Osteocyte (in vitro differentiated cells): ENCODE data around the gene CRY2. TPM values are rescaled to one million over a fixed set of nuclear protein-coding genes. Genes with fewer than 3 reads are reported as not detected.
"Not testable (repeated sequence)": the region's sequence is repeated elsewhere in the genome, so short reads cannot be mapped to it uniquely, and the experiment has no call there.

Experiments
- DNase-seq: peaks from one replicate; pipeline ENCODE4 v3.0.0; 2021; ENCODE audit warnings: mixed read lengths; ENCODE audit not compliant: unreplicated experiment; ENCODE audit errors: extremely low spot score
- H3K27ac Mint-ChIP-seq: one replicate; pipeline ENCODE4 v1.8.0; 2021; ENCODE audit warnings: mild to moderate bottlenecking, mixed read lengths; ENCODE audit not compliant: unreplicated experiment
- H3K27me3 Mint-ChIP-seq: one replicate; pipeline ENCODE4 v1.8.0; 2021; ENCODE audit warnings: mixed read lengths; ENCODE audit not compliant: unreplicated experiment
- H3K36me3 Mint-ChIP-seq: one replicate; pipeline ENCODE4 v1.8.0; 2021; ENCODE audit warnings: mixed read lengths; ENCODE audit not compliant: unreplicated experiment
- H3K4me1 Mint-ChIP-seq: one replicate; pipeline ENCODE4 v1.8.0; 2021; ENCODE audit warnings: mixed read lengths; ENCODE audit not compliant: unreplicated experiment
- H3K4me3 Mint-ChIP-seq: one replicate; pipeline ENCODE4 v1.8.0; 2021; ENCODE audit warnings: mild to moderate bottlenecking, moderate library complexity, mixed read lengths; ENCODE audit not compliant: unreplicated experiment
- H3K9me3 Mint-ChIP-seq: one replicate; pipeline ENCODE4 v1.8.0; 2021; ENCODE audit warnings: mixed read lengths; ENCODE audit not compliant: unreplicated experiment
- CTCF ChIP-seq: fragments of 200-600 bp; sonication (generic); IDR thresholded peaks from 2 replicates; pipeline ENCODE4 v1.5.0; 2021; ENCODE audit warnings: antibody characterized with exemption, mild to moderate bottlenecking, moderate library complexity
- total RNA-seq: library from RNA; stranded (reverse); gene quantifications from 2 replicates; pipeline ENCODE4 v1.2.1, GENCODE V29; 2021

CRY2 gene
- total RNA-seq, 1 donor from 2014 or later, result 18.6 TPM

- no peak overlapping the region for H3K27ac Mint-ChIP-seq
- H3K4me1 Mint-ChIP-seq, result no peaks in the 10 kb centered on the region
- no peak for TF ChIP-seq CTCF
- no peaks in the 10 kb centered on the region for H3K9me3 Mint-ChIP-seq
- H3K36me3 Mint-ChIP-seq, result no peaks in the 10 kb centered on the region
- no peak for DNase-seq
- peaks cover 62% of the 10 kb centered on the region for H3K27me3 Mint-ChIP-seq
- H3K4me3 Mint-ChIP-seq, result no peak overlapping the region
These were observed 14.3 kb upstream of the CRY2 start for GRCh38 chr11:45832811-45833441.

- no peaks in the 10 kb centered on the region for H3K36me3 Mint-ChIP-seq
- H3K9me3 Mint-ChIP-seq, result no peaks in the 10 kb centered on the region
- no peak overlapping the region for H3K4me3 Mint-ChIP-seq
- H3K27me3 Mint-ChIP-seq, result peaks cover 64% of the 10 kb centered on the region
- no peaks in the 10 kb centered on the region for H3K4me1 Mint-ChIP-seq
- H3K27ac Mint-ChIP-seq, result no peak overlapping the region
- no peak for DNase-seq
- TF ChIP-seq CTCF, result no peak
These were observed 13.5 kb upstream of the CRY2 start for GRCh38 chr11:45833761-45834160.

GRCh38 chr11:45834298-45834756 lies 12.9 kb upstream of the CRY2 start:
- H3K36me3 Mint-ChIP-seq, result no peaks in the 10 kb centered on the region

GRCh38 chr11:45839204-45839603 lies 8.1 kb upstream of the CRY2 start:
- Mint-ChIP-seq H3K4me1 (peaks cover 4% of the 10 kb centered on the region), H3K27me3 (peaks cover 58% of the 10 kb centered on the region), H3K27ac (no peak overlapping the region), H3K4me3 (no peak overlapping the region), H3K9me3 (no peaks in the 10 kb centered on the region), H3K36me3 (no peaks in the 10 kb centered on the region)
- TF ChIP-seq CTCF, result no peak
- DNase-seq, result no peak

More at GRCh38 chr11:45834298-45834756, 12.9 kb upstream of the CRY2 start:
- no peaks in the 10 kb centered on the region for H3K4me1 Mint-ChIP-seq
- peaks cover 59% of the 10 kb centered on the region for H3K27me3 Mint-ChIP-seq
- no peak overlapping the region for H3K4me3 Mint-ChIP-seq
- TF ChIP-seq CTCF, result no peak
- H3K27ac Mint-ChIP-seq, result no peak overlapping the region
- DNase-seq, result no peak
- no peaks in the 10 kb centered on the region for H3K9me3 Mint-ChIP-seq

- H3K27ac Mint-ChIP-seq, H3K9me3 Mint-ChIP-seq, H3K4me1 Mint-ChIP-seq, H3K36me3 Mint-ChIP-seq, H3K4me3 Mint-ChIP-seq, DNase-seq: not testable (repeated sequence)
- peaks cover 58% of the 10 kb centered on the region for H3K27me3 Mint-ChIP-seq
These were observed 7.0 kb upstream of the CRY2 start for GRCh38 chr11:45840251-45840650.
